ENCODE measurements around the gene RNF41. TPM values are rescaled to one million over a fixed set of nuclear protein-coding genes. Genes with fewer than 3 reads are reported as not detected.

Gene RNF41
- total RNA-seq, 4 donors from 2014 or later, result 21.1 to 42.5 (median 28.6) TPM

DNA sequence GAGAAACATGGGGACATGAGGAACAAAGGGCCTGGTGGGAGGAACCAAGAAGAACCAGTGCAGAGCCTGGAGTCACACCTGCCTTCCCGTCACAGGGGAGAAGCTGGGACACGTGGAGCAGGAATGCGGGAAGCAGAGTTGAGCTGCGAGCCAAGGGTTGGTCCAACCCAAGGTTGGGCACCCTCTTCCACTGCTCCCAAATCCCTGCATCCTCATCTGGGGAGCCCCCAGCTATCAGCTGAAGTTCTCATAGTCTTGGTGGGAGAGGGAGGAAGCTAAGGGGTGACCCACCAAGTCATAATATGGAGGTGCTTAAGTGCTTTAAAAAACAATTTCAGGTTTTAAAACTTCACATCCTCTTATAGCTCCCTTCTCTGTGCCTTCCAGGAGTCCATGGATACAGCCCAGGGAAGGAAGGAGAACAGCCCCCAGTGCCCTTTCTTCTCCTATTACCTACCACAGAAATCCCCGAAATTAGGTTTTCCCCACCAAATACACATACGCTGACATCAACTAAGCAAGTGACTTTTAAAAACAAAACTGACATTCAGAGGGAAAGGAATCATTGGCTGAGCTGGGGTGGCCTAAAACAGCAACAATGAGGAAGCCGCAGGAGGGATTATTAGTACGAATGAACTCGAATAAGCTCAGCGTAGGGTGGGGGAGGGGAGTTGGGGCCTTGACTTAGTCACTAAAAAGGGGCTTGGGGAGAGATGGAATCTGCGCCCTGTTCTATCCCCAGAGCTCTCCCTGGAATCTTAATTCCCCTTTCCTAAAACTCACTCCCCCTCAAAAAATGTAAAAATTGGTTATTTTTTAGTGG, 59.0 kb downstream of the RNF41 start:
- peak overlapping the region; percentile 65 to 99 (median 96) for H3K27ac ChIP-seq
- TF ChIP-seq POLR2A (IDR thresholded peaks at IDR 0.05), result no peak
- TF ChIP-seq, protein P1, sequence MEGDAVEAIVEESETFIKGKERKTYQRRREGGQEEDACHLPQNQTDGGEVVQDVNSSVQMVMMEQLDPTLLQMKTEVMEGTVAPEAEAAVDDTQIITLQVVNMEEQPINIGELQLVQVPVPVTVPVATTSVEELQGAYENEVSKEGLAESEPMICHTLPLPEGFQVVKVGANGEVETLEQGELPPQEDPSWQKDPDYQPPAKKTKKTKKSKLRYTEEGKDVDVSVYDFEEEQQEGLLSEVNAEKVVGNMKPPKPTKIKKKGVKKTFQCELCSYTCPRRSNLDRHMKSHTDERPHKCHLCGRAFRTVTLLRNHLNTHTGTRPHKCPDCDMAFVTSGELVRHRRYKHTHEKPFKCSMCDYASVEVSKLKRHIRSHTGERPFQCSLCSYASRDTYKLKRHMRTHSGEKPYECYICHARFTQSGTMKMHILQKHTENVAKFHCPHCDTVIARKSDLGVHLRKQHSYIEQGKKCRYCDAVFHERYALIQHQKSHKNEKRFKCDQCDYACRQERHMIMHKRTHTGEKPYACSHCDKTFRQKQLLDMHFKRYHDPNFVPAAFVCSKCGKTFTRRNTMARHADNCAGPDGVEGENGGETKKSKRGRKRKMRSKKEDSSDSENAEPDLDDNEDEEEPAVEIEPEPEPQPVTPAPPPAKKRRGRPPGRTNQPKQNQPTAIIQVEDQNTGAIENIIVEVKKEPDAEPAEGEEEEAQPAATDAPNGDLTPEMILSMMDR (IDR thresholded peaks at IDR 0.05), result no peak
- peaks cover 21 to 40% (median 32%) of the 10 kb centered on the region in 3 donors for H3K4me1 ChIP-seq
- DNase-seq, result no peak
- intact Hi-C loops (cut with DNase I), result no loop called here
- WGBS, 2 donors, result 48 to 57% methylated on average over 11 of the region's 11 CpGs
- no peaks in the 10 kb centered on the region for H3K9me3 ChIP-seq
- peaks cover 52 to 85% (median 60%) of the 10 kb centered on the region in 3 donors for H3K36me3 ChIP-seq
- no peaks in the 10 kb centered on the region for H3K27me3 ChIP-seq
- H3K4me3 ChIP-seq, result no peak overlapping the region

DNA sequence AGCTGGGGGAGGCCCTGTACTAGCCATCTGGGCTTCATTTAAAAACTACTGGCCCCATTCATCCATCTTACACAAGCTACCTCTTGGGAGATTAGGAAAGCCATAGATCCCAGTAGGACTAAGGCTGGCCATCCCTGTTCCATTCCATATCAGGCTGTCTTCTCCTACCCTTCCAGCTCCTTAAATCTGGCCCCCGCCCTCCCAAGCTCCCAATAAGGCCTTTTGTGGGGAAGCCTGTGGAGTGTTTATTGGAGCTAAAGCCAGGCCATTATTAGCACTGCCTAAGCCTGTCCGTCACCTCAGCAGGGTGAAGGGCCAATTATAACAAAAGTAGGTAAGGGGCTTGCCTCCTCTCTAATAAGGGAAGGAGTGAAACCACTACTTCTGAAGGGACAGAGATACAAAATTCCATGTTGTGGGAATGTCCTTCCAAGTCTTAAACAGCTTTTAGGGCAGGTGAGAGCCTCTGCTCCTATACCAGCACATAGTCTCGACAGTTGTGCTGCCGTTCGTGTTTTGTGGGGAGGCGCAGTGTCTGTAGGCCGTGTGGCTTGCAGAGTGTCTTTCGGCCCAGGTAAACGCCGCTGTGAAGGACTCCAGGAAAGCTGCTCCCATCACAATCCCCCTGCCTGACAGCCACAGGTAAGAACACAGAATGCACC, 59.9 kb downstream of the RNF41 start:
- Histone ChIP-seq H3K4me3 (peak overlapping the region in 2 of 4 donors; percentile 61 to 97), H3K4me1 (peaks cover 24 to 48% (median 32%) of the 10 kb centered on the region in 3 donors), H3K9me3 (no peaks in the 10 kb centered on the region), H3K36me3 (peaks cover 46 to 76% (median 60%) of the 10 kb centered on the region in 3 donors), H3K27ac (peak overlapping the region; percentile 93 to 100 (median 99)), H3K27me3 (no peaks in the 10 kb centered on the region)
- intact Hi-C loops (cut with DNase I), result no loop called here
- no peak for DNase-seq
- WGBS, 2 donors, result 68 to 69% methylated on average over 8 to 10 of the region's 10 CpGs
- TF ChIP-seq, protein P1 (IDR thresholded peaks at IDR 0.05), result no peak
- TF ChIP-seq POLR2A (IDR thresholded peaks at IDR 0.05), result no peak

DNA sequence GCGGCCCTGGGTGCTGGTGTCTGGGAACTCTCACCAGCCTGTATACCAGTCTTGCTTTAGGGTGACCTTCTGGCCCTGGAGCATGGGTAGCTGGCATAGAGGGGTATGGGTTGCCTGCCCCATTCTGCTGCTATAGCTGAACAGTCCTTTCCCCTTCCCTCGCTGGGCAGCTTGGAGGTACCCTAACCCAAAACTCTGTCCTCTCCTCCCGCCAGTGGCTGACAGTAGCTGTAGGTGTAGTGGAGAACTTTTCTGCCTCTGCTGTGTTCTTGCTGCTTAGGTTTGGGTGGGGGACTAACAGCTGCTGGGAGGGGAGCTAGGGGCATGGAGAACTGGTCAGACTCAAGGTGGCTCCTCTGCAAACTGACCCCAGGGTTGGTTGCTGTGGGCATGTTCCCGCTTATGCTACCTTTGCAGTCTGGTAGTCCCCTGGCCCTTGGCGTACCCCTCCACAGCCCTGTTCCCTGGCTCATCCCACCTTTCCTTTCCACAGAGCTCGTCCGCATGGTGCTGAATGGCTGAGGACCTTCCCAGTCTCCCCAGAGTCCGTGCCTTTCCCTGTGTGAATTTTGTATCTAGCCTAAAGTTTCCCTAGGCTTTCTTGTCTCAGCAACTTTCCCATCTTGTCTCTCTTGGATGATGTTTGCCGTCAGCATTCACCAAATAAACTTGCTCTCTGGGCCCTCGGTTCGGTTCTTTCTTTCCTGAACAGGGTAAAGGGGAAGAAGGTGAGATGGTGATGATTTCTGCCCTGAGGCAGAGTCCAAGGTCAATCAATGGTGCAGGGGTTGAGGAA, 60.6 kb downstream of the RNF41 start:
- Histone ChIP-seq H3K36me3 (peaks cover 46 to 69% (median 60%) of the 10 kb centered on the region in 3 donors), H3K4me3 (peak overlapping the region; percentile 61 to 97 (median 80)), H3K27me3 (no peaks in the 10 kb centered on the region), H3K9me3 (no peaks in the 10 kb centered on the region), H3K4me1 (peaks cover 25 to 53% (median 32%) of the 10 kb centered on the region in 3 donors), H3K27ac (peak overlapping the region; percentile 93 to 100 (median 99))
- TF ChIP-seq, protein P1 (IDR thresholded peaks at IDR 0.05), result no peak
- TF ChIP-seq POLR2A (IDR thresholded peaks at IDR 0.05), result no peak
- DNase-seq, result no peak
- WGBS, 2 donors, result 64 to 70% methylated on average over 8 to 9 of the region's 11 CpGs
- intact Hi-C loops (cut with DNase I), result no loop called here

DNA sequence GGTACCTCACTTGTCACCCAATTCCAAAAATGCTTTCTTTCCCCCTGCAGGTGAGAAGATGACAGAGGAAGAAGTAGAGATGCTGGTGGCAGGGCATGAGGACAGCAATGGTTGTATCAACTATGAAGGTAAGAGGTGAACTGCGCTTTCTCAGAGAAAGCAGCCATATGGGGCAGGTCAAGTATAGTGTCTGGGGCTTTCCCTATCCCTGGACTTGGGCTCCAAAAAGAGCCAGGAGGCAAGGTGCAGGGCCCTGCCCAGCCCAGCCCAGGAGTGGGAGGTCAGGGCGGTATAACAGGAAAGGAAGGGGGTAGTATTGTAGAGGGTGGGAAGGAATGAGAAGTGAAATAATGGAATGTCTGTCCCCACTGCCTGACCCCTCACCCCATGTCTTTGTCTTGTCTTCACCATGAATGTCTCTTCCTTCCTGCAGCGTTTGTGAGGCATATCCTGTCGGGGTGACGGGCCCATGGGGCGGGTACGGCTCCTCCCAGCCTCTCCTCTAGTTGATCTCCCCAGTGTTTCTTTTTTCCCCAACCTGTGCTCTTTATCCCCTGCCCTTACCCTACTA, 61.4 kb downstream of the RNF41 start:
- 9 to 18% methylated on average over 7 of the region's 7 CpGs for WGBS, 2 donors
- H3K27me3 ChIP-seq, result no peaks in the 10 kb centered on the region
- peaks cover 45 to 63% (median 53%) of the 10 kb centered on the region in 3 donors for H3K36me3 ChIP-seq
- H3K4me1 ChIP-seq, result peaks cover 25 to 53% (median 32%) of the 10 kb centered on the region in 3 donors
- no peaks in the 10 kb centered on the region for H3K9me3 ChIP-seq
- intact Hi-C loops (cut with DNase I), result no loop called here
- peak in 1 of 4 donors; percentile 24 for TF ChIP-seq POLR2A (IDR thresholded peaks at IDR 0.05)
- TF ChIP-seq, protein P1 (IDR thresholded peaks at IDR 0.05), result no peak
- peak overlapping the region; percentile 93 to 100 (median 99) for H3K27ac ChIP-seq
- H3K4me3 ChIP-seq, result peak overlapping the region; percentile 61 to 97 (median 80)
- DNase-seq, result no peak
